NCI-H146 (cell line): ENCODE data around the gene MYOT.
"Not testable (repeated sequence)": the region's sequence is repeated elsewhere in the genome, so short reads cannot be mapped to it uniquely, and the experiment has no call there.

Experiments used
- DNase-seq: peaks from one replicate; lab custom pipeline; 2025; lab: John Stamatoyannopoulos, UW

Gene MYOT

GRCh38 chr5:137867664-137868063 lies at the start of gene MYOT:
TSS of gene MYOT (plus strand) at chr5:137867860. CDS start at chr5:137870652, 2,792 bp downstream.
- DNase-seq: no peak

- no peak for DNase-seq
These were observed 47.9 kb upstream of the MYOT start for GRCh38 chr5:137819766-137820165.

- peak; percentile 14 for DNase-seq
These were observed 45.4 kb upstream of the MYOT start for GRCh38 chr5:137822158-137822764.

- DNase-seq: no peak
These were observed 44.7 kb upstream of the MYOT start for GRCh38 chr5:137822984-137823383.

- DNase-seq: no peak
These were observed 42.5 kb upstream of the MYOT start for GRCh38 chr5:137825165-137825564.

GRCh38 chr5:137826067-137826466 lies 41.6 kb upstream of the MYOT start:
- no peak for DNase-seq

GRCh38 chr5:137828180-137828579 lies 39.5 kb upstream of the MYOT start:
- DNase-seq: no peak

- no peak for DNase-seq
These were observed 39.0 kb upstream of the MYOT start for GRCh38 chr5:137828664-137829063.

GRCh38 chr5:137831105-137831504 lies 36.6 kb upstream of the MYOT start:
- no peak for DNase-seq

GRCh38 chr5:137831526-137831925 lies 36.1 kb upstream of the MYOT start:
- no peak for DNase-seq

- DNase-seq: no peak
These were observed 35.2 kb upstream of the MYOT start for GRCh38 chr5:137832416-137832815.

GRCh38 chr5:137833463-137833862 lies 34.2 kb upstream of the MYOT start:
- no peak for DNase-seq

- no peak for DNase-seq
These were observed 33.1 kb upstream of the MYOT start for GRCh38 chr5:137834498-137835049.

GRCh38 chr5:137836298-137836697 lies 31.4 kb upstream of the MYOT start:
- DNase-seq: no peak

GRCh38 chr5:137836997-137837396 lies 30.7 kb upstream of the MYOT start:
- DNase-seq: no peak

GRCh38 chr5:137837491-137838394 lies 29.9 kb upstream of the MYOT start:
- DNase-seq: no peak

- DNase-seq: no peak
These were observed 28.7 kb upstream of the MYOT start for GRCh38 chr5:137838976-137839375.

GRCh38 chr5:137842296-137842695 lies 25.4 kb upstream of the MYOT start:
- no peak for DNase-seq

GRCh38 chr5:137843676-137844299 lies 23.9 kb upstream of the MYOT start:
- DNase-seq: no peak

- no peak for DNase-seq
These were observed 22.2 kb upstream of the MYOT start for GRCh38 chr5:137845472-137845871.

- DNase-seq: no peak
These were observed 20.0 kb upstream of the MYOT start for GRCh38 chr5:137847687-137848086.

GRCh38 chr5:137853165-137853564 lies 14.5 kb upstream of the MYOT start:
- not testable (repeated sequence) for DNase-seq

GRCh38 chr5:137856201-137856600 lies 11.5 kb upstream of the MYOT start:
- no peak for DNase-seq
